Adrenal gland (tissue), 5 donors: ENCODE results near the gene PRKCH.

Source experiments
- POLR2A ChIP-seq, 2 donors: fragments of 450-650 bp; IDR thresholded peaks; one replicate each; pipeline ENCODE4 v1.6.1; 2017; ENCODE audit warnings: antibody characterized with exemption in 2 of 2, mild to moderate bottlenecking in 2 of 2, moderate library complexity in 1 of 2
- TF ChIP-seq, protein P1 (sequence below), 6 experiments: fragments of 450-650 bp in 4 of 6; fragments of 200-600 bp in 2 of 6; sonication (generic) in 1 of 6; IDR thresholded peaks; 1 replicate in 5 of 6; 2 replicates in 1 of 6; pipeline versions ENCODE4 v1.5.1 to v1.8.0; 2016 to 2021; ENCODE audit warnings: antibody characterized with exemption in 6 of 6, mild to moderate bottlenecking in 2 of 6, moderate library complexity in 1 of 6
- donor health status: DM: no; HTN: no; CAD: no.

DNA sequence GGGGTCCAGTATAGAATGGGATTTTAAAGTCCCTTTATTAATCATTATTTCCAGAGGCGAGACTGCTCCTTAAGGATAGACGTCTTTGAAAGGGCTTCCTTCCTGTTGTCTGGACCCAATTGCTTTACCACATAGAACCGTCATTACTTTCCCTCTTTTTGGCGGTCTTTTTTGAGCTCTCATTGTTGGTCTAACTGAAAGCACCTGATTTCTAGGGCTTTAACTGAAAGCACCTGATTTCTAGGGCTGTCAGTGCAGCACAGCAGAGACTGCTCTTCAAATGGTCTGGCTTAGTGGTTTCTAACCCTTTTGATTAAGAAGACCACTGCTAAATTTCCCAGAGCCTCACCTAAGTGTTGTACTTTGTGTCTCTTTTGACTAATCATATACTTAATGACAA lies 95.8 kb downstream of the PRKCH start:
- TF ChIP-seq, protein P1, sequence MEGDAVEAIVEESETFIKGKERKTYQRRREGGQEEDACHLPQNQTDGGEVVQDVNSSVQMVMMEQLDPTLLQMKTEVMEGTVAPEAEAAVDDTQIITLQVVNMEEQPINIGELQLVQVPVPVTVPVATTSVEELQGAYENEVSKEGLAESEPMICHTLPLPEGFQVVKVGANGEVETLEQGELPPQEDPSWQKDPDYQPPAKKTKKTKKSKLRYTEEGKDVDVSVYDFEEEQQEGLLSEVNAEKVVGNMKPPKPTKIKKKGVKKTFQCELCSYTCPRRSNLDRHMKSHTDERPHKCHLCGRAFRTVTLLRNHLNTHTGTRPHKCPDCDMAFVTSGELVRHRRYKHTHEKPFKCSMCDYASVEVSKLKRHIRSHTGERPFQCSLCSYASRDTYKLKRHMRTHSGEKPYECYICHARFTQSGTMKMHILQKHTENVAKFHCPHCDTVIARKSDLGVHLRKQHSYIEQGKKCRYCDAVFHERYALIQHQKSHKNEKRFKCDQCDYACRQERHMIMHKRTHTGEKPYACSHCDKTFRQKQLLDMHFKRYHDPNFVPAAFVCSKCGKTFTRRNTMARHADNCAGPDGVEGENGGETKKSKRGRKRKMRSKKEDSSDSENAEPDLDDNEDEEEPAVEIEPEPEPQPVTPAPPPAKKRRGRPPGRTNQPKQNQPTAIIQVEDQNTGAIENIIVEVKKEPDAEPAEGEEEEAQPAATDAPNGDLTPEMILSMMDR (IDR thresholded peaks at IDR 0.05): no peak
- no peak for TF ChIP-seq POLR2A (IDR thresholded peaks at IDR 0.05)
